HG03095 (cell line): ENCODE data around the gene THTPA.
"Not testable (repeated sequence)": the region's sequence is repeated elsewhere in the genome, so short reads cannot be mapped to it uniquely, and the experiment has no call there.

Experiments used
- ATAC-seq: cut with Tn5 transposase; IDR thresholded peaks from one replicate; pipeline ENCODE4 v1.9.1; 2021; ENCODE audit warnings: moderate library complexity; ENCODE audit not compliant: unreplicated experiment

Gene THTPA

DNA sequence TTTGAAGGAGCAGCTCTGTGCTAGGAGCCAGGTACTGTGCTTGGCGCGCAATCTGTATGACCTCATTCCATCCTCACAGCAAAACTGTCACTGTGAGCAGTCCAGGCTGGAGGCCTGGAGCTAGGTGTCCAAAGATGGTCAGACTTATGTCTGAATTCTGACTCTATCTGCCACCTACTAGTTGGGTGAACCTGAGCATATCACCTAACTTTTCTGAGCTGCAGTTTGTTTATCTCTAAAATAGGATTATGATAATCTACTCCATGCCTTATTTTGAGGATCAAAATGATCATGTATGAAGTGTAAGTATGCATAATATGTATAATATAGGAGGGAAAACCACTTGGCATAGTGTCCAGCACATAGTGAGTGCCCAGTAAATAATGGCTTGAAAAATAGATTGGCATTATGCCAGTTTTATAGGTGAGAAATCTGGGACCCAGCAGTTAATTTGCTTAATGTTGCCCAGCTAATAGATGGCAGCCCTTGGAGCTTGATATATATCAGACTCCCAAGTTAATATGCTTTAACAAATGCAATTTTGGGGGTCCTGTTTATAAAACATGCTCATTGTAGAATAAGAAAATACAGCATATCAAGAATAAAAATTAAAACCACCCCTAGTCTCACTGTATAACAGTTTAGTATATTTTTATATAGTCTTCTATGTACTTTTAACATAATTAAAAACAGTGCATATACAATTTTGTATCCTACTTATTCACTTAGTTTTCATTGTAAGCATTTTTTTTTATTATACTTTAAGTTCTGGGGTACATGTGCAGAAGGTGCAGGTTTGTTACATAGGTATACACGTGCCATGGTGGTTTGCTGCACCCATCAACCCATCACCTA lies 27.1 kb downstream of the THTPA start:
- no peak for ATAC-seq

- not testable (repeated sequence) for ATAC-seq
These were observed 27.9 kb downstream of the THTPA start for GRCh38 chr14:23583761-23584526.

DNA sequence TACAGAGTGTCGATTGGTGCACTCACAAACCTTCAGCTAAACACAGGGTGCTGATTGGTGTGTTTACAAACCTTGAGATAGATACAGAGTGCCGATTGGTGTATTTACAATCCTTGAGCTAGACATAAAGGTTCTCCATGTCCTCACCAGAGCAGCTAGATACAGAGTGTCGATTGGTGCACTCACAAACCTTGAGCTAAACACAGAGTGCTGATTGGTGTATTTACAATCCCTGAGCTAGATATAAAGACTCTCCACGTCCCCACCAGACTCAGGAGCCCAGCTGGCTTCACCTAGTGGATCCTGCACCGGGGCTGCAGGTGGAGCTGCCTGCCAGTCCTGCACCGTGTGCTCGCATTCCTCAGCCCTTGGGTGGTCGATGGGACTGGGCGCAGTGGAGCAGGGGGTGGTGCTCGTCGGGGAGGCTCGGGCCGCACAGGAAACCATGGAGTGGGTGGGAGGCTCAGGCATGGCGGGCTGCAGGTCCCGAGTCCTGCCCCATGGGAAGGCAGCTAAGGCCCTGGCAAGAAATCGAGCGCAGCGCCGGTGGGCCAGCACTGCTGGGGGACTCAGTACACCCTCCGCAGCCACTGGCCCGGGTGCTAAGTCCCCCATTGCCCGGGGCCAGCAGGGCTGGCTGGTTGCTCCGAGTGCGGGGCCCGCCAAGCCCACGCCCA lies 28.6 kb downstream of the THTPA start:
- not testable (repeated sequence) for ATAC-seq

DNA sequence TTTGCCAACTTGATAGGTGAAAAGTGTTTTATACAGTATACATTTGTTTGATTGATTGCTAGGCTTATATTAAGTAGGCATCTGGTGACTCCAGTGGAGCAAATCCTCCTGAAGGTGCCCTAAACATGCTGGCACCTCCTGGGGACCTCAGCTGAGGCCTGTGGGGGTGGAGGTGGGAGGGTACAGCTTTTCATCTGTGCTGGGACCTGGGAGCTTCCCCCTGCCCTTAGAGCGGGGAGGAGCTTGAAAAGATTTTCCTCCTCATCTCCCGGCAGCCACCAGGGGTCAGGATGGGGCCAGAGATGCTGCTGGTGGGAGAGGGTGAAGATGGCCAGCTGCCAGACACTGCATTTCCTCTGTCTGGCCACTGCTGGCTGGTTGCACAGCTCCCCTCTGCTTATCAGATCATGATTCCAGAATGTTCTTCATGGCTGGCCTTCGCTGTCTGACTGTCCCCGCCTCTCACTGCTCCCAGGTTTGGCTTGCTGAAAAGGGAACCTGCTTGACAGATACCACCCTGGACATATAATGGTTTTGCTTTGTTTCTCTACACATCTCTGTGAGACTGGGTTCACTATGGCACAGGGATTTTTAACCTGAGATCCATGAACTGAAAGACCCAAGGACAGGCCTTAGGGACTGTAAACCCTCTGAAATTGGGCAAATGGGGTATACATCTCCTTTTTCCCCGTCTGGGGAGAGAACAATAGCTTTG lies 33.0 kb downstream of the THTPA start:
- ATAC-seq = peak; percentile 95

GRCh38 chr14:23589606-23590005 lies 33.5 kb downstream of the THTPA start:
- no peak for ATAC-seq

GRCh38 chr14:23590198-23590597 lies 34.1 kb downstream of the THTPA start:
- no peak for ATAC-seq

- not testable (repeated sequence) for ATAC-seq
These were observed 38.1 kb downstream of the THTPA start for GRCh38 chr14:23594191-23594590.

- ATAC-seq = no peak
These were observed 44.2 kb downstream of the THTPA start for GRCh38 chr14:23600322-23600707.

GRCh38 chr14:23600806-23601205 lies 44.7 kb downstream of the THTPA start:
- ATAC-seq = no peak

DNA sequence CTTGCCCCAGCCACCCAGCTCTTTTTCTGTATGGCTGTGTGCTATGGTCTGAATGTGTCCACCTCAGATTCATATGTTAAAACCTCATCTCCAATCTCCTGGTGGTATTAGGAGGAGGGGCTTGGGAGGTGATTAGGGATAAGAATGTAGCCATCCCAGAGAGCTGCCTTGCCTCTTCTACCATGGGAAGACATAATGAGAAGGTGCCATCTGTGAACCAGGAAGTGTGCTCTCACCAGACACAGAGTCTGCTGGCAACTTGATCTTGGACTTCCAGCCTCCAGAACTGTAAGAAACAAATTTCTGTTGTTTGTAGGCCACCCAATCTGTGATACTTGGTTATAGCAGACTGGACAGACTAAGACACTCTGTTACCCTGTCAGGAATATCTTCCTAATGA lies 45.4 kb downstream of the THTPA start:
- no peak for ATAC-seq

- ATAC-seq = no peak
These were observed 45.7 kb downstream of the THTPA start for GRCh38 chr14:23601845-23602180.

DNA sequence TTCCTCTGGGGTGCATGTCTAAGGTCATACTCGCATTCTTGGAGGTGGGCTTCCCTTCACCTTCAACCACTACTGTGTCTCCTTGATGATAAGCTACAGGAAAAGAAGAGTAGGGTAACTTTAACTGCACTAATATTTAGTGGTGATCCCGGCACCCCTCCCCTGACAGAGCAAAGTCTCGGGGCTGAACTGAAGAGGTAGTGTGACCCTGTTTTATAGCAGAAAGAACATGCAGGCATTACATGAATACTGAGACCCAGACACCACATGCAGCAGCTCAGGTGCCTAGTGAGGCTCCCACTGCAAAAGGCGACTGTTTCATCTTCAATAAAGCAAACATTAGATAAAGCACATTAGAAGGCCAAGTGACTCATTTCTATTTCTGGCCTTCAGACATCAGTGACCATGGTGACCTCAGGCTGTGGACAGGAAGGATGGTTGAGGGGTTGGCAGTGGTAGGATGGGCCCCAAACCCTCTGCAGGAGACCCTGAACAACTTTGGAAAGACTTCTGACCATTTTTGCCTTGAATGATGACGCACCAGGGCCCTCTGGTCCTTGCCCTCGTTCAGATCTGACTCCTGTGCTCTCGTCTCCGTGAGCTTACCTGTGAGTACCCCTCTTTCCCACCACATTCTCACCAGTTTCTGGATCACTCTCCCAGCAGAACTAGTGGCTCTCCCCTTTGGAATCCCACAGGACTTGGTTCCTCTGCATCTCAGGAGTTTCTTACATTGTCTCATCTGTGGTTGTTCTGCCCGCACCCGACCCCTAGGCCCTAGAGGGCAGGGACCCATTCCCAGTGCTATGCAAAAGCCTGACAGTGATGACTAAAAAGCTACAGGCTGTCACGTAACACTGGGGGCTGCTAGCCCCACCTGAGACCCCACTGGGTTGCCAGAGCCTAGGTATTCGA lies 46.4 kb downstream of the THTPA start:
- ATAC-seq = no peak

DNA sequence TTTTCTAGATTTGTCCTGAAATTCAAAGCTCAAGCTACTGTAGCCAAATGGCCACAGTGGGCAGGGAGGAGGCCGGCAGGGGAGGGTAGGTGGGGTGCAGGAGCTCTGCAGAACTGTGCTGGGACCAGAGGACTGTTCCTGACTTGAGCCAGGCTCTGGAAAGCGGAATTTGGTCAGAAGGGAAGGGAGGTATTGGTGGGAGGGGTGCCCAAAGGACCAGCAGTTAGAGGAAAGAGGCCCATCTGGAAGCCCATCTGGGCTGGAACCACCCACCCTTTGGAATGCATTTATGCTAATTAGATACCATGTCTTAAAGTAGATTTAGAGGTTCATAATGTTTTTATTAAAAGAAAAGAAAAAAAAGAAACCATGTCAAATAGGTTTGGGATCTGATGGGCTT lies 47.0 kb downstream of the THTPA start:
- no peak for ATAC-seq

GRCh38 chr14:23604148-23604547 lies 48.1 kb downstream of the THTPA start:
- no peak for ATAC-seq

DNA sequence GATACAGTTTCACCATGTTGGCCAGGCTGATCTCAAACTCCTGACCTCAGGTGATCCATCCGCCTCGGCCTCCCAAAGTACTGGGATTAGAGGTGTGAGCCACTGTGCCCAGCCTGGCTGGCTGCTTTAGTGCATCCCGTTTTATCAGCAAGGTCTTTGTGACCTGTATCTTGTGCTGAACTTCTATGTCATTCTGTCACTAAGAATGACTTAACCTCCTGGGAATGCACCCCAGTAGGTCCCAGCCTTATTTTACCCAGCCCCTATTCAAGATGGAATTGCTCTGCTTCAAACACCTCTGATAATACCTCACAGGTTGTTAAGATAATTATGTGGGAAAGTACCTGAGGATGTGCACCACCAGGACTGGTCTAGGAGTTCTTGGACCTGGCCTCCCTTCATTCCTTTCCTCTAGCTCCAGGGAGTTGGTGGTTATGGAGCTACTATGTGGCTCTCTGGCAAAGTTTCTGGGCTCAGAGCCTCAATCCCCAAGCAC lies 48.7 kb downstream of the THTPA start:
- ATAC-seq = no peak

- peak; percentile 87 for ATAC-seq
These were observed 50.0 kb downstream of the THTPA start for GRCh38 chr14:23605931-23606585.

- no peak for ATAC-seq
These were observed 52.4 kb downstream of the THTPA start for GRCh38 chr14:23608454-23608853.

- ATAC-seq = no peak
These were observed 52.9 kb downstream of the THTPA start for GRCh38 chr14:23609001-23609400.

DNA sequence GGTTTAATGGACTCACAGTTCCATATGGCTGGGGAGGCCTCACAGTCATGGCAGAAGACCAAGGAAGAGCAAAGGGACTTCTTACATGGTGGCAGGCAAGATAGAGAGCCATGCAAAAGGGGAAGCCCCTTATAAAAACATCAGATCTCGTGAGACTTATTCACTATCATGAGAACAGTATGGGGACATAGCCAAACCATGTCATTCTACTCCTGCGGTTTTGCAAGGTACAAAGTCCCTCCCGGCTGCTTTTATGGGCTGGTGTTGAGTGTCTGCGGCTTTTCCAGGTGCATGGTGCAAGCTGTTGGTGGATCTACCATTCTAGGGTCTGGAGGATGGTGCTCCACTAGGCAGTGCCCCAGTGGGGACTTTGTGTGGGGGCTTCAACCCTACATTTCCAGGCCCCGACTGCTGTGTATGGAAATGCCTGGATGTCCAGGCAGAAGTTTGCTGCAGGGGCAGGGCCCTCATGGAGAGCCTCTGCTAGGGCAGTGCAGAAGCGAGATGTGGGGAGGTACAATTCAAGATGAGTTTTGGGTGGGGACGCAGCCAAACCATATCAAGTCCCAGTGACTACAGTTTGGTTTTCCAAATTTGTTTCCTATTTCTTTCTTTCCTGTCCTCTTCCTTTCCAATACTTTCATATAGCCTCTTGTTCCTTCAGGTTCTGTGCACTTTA lies 53.5 kb downstream of the THTPA start:
- ATAC-seq = not testable (repeated sequence)
